HG03060 (cell line): ENCODE data around the gene ING3.
"Not testable (repeated sequence)": the region's sequence is repeated elsewhere in the genome, so short reads cannot be mapped to it uniquely, and the experiment has no call there.

Source experiments
- ATAC-seq: cut with Tn5 transposase; IDR thresholded peaks from one replicate; pipeline ENCODE4 v1.9.1; 2021; ENCODE audit warnings: low read depth, moderate number of reproducible peaks; ENCODE audit not compliant: unreplicated experiment

Gene ING3

DNA sequence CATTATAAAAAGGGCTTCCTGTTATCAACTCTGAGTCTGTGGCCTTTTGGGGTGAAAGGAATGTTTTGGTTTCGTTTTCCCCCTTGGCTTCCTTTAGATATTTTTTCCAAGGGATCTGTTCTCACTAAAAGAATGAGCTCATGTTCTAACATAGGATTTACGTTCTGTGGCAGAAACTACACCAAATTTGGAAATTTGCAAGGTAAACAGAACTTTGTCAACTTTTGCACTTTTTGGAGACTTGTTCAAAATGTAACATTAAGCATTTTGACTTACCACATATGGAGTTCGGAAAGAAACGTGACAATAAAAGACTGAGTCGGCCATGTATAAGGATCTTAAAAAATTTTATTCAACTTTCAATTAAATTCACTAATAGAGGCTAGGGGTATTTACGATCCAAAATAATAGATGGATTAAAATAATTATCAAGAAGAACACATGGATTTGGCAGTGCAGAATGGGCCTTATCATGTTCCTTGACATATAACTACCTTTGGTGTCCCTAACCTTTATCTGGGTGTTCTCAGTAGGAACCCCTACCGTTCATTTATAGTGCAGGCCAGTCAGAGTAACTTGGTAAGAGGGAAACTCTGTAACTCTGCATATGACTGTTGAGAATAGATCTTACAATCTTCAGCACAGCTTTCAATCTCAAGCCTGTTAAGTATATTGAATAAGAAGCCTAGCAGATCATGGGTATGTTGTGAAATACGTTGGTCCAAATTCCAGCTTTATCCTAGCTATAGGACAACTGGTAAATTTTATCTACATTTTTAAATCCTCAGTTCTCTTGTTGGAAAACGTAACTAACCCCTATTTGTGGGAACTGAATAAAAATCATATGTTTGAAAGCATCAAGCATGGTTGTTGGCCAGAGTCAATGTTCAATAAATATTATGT is 49.8 kb downstream of the ING3 start:
- ATAC-seq, result no peak

DNA sequence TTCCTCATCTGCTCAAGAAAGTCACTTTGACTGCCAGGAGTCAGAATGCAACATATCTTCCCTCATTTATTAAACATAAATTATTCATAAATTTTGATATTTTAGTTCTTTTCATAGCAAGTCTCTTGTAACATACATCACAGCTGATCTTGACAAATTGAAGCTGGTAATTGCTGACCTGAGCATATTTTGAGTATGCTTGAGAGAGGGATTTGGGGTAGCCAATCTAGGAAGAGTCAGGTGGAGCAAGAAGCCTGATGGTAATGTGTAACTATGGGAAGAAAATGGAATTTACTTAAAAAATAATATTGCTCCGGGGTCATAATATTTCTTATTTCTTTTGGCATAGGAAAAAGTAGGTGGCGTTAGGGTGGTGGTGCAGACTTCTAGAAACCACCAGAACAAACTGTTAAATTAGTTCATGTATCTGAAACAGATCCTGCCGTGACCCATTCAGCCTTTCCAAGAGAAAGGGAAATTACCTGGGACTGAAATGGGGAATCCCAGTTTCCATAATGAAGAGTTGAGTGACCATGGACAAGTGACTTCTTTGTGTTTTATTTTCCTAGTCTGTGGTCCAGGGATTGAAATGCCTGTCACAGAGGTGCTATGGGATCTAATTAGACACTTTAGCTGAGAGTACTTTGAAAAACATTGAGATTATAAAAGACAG is 50.8 kb downstream of the ING3 start:
- ATAC-seq, result no peak

DNA sequence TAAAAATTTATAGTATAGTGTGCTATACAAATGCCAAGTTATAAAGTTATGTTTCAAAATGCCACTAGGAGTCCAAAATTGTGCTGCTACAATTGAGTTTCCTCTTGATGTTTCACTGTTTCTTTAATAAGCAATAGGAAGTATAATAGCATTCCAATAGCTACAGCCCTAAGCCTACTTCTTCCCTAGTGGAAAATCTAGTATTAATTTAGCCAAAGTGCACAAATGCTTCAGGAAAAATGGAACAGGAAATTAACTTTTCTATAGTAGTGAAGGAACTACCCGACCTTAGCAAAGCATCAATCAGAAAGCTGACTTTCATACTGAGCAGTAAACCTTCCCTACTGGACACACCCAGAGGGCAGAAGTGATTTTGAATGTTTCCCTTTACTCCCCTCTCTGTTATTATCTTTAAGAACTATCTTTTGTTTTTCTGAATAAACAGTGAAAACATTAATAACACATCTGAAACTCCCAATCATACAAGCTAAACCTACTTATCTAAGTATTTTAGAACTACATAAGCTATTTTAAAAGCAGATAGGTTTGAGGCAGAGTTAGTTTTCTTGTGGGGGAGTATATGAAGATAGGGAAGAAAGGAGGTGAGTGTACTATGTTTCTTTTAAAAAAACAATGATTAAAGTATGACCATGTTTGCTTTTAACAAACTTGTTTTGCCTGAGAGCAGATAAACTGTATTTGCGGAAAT is 51.6 kb downstream of the ING3 start:
- ATAC-seq, result no peak

DNA sequence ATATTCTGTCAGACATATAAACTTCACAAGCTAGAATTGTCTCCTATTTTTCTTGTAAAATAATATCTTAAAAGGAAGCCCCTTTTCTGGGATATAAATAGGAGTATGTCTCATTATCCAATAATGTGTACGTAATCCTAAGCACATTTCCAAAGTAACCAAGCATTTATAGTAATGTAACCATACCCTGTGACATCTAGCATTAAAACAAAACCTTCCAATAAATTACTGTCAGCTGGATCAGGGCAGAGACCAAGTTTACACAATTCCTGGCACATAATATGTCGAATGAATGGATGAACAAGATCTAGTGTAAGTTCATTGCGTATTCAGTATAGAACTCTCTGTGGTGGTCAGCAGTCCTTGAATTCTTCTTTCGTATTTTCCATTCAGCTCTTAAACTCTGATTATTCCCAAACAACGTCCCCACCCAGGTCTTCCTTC is 52.2 kb downstream of the ING3 start:
- no peak for ATAC-seq

- ATAC-seq, result no peak
Measured at GRCh38 chr7:121003986-121004685, 53.6 kb downstream of the ING3 start.

- not testable (repeated sequence) for ATAC-seq
Measured at GRCh38 chr7:121005058-121005457, 54.5 kb downstream of the ING3 start.

- ATAC-seq, result no peak
Measured at GRCh38 chr7:121005996-121006584, 55.5 kb downstream of the ING3 start.

- no peak for ATAC-seq
Measured at GRCh38 chr7:121006711-121007315, 56.2 kb downstream of the ING3 start.

DNA sequence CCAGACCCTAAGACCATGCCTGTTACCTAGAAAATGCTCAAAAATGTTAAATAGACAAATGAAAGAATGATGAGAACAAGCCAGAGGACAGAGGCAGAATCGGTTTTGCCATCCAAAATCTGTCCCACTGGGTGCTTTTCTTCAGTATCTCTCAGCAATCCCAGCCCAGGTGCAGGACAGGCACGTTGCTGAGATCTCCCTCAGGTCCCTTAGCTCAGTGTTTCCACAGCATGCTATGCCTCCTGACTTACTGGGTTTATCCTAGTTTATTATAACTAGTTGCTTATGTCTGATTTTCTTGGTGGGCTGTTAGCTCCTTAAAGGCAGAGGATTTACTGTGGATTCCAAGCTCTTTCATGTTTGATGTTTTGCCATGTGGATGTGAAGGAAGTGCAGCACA is 58.2 kb downstream of the ING3 start:
- no peak for ATAC-seq

DNA sequence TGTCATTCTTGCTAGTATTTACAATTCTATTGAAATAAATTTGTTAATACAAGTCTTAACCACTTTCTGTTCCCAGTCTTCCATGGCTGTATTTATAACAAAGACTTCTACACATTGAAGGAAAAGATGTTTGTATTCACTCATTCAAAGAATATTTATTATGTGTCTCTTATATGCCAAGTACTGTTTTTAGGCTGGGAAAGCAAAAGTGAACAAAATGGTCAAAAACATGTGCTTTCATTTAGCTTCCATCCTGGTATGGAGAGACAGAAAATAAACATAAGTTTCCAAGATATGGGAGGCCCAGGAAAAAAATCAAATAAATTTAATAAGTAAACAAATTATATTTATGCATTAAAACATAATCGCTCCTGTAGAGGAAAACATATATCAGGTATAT is 60.8 kb downstream of the ING3 start:
- ATAC-seq, result no peak

- ATAC-seq, result no peak
Measured at GRCh38 chr7:121012170-121012874, 61.7 kb downstream of the ING3 start.

GRCh38 chr7:121012919-121013318 is 62.3 kb downstream of the ING3 start:
- no peak for ATAC-seq

DNA sequence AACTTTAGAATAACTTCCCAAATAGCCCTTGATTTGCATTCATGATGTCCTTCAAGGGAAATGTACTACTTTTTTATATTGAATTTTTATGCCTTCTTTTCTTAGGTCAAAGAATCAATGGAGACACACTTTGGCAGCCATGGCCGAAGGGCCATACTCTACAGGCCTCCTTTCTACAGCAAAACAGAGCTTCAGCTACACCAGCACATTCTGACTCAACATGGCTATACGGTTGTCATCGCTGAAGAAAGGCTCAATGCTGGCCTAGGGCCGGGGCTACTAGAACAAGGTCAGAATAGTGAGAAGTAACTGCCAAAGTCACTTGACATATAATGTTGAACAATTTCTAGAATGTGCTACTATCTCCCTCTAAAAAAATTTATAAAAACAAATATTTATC is 65.0 kb downstream of the ING3 start:
- no peak for ATAC-seq

- no peak for ATAC-seq
Measured at GRCh38 chr7:121016966-121017365, 66.4 kb downstream of the ING3 start.

DNA sequence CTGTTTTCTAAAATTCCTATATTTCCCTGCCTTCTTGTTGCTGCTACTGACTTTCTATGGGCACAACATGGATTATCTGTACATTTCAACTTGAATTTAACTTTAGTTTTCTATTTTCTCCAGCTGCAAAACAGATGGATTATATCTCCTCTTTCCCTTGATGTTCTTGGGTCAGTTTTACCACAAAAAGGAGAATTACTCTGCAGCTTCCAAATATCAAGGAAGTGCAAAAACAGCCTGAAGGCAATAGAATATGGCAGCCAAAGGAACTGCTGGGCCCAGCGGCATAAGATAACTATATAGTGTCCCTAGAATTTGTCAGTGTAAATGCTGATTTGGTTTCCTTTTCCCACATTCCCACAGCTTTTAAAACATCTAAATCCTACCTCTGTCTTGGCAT is 67.0 kb downstream of the ING3 start:
- ATAC-seq, result no peak

- no peak for ATAC-seq
Measured at GRCh38 chr7:121019018-121019417, 68.4 kb downstream of the ING3 start.

DNA sequence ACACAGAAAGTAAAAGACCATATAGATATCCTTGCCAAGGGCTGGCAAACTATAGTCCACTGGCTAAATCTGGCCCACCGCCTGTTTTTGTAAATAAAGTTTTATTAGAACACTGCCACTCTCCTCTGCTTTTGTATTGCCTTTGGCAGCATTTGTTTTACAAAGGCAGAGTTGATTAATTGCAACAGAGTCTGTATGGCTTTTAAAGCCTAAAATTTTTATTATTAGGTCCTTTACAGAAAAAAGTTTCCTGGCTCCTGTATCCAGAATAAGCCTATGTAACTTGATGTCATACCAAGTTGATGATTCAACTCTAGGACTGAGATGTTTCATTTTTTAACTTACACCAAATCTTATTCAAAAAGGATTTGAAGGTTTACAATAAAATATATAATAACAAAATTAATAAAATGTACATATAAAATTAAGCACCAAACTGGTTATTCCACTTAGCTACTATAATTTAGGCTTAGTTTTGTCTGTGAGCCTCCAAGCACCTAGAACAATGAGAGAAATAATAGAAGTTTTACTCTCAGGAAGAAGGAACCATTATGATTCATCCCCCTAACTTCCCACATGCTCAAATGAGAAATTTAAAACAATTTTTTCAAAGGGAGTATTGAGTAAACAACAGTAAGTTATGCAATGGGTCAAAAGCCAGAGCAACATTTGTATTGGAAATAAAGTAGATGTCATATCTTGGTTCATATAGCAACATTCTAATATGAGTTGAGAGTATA is 69.8 kb downstream of the ING3 start:
- no peak for ATAC-seq
